ENCODE results near the gene TNS1.

DNA sequence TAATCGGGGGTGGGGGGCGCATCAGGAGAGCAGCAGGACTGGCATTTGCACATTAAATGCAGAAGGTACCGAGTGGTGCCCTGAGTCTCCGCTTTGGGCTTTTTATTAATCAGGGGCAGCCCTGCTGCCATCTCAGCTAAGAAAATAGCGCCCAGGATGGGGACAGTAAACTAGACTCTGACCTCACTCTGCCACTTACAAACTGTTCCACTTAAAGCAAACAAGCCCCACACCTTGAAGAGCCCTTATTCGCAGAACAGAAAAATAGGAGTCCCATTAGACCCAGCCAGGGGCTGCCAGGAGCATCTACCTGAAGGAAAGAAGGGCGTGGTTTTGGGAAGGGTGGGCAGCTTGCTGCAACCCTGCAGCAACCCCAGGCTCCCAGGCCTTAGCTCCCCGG lies 165.3 kb downstream of the TNS1 start:
- TF ChIP-seq MXI1 (IDR thresholded peaks at IDR 0.05; ENCODE audit: low read depth, low read length) (no peak), CTCF (IDR thresholded peaks at IDR 0.05 in 2 of 3, conservative IDR thresholded peaks at IDR 0.05 in 1 of 3; ENCODE audit: insufficient read depth in 2 of 3, low read depth in 1 of 3, low read length in 3 of 3) (no peak), ETV5 (CRISPR knock-in tag; IDR thresholded peaks at IDR 0.05; ENCODE audit: low read depth) (no peak), NFYB (IDR thresholded peaks at IDR 0.05; ENCODE audit: extremely low read depth, insufficient read length) (no peak), TAF1 (IDR thresholded peaks at IDR 0.05; ENCODE audit: control insufficient read depth, extremely low read depth, insufficient read depth, low read length, severe bottlenecking) (no peak)

All from K562 (cell line).